NOMO-1 treated with dmso at 0.1 percent for 144 hours (cell line): ENCODE measurements around the gene LRRC8C.

Experiments
- DNase-seq: peaks from one replicate; lab custom pipeline; 2025; ENCODE audit not compliant: unreplicated experiment; lab: John Stamatoyannopoulos, UW

The LRRC8C gene

GRCh38 chr1:89633248-89633799 lies 404 bp downstream of the LRRC8C start:
- no peak for DNase-seq

GRCh38 chr1:89633800-89634625 lies 1.1 kb downstream of the LRRC8C start:
- DNase-seq: no peak

- DNase-seq: no peak
Measured at GRCh38 chr1:89635825-89636815, 3.2 kb downstream of the LRRC8C start.

- DNase-seq: no peak
Measured at GRCh38 chr1:89637496-89637895, 4.6 kb downstream of the LRRC8C start.

GRCh38 chr1:89640440-89640839 lies 7.5 kb downstream of the LRRC8C start:
- no peak for DNase-seq

GRCh38 chr1:89641781-89642180 lies 8.9 kb downstream of the LRRC8C start:
- peak; percentile 37 for DNase-seq

- DNase-seq: no peak
Measured at GRCh38 chr1:89643577-89643976, 10.7 kb downstream of the LRRC8C start.

- DNase-seq: no peak
Measured at GRCh38 chr1:89644119-89644814, 11.3 kb downstream of the LRRC8C start.

- DNase-seq: no peak
Measured at GRCh38 chr1:89646259-89646658, 13.3 kb downstream of the LRRC8C start.

GRCh38 chr1:89649783-89650182 lies 16.9 kb downstream of the LRRC8C start:
- DNase-seq: no peak

GRCh38 chr1:89652373-89652772 lies 19.5 kb downstream of the LRRC8C start:
- DNase-seq: no peak

- DNase-seq: no peak
Measured at GRCh38 chr1:89657886-89658285, 25.0 kb downstream of the LRRC8C start.

- DNase-seq: no peak
Measured at GRCh38 chr1:89659322-89660081, 26.6 kb downstream of the LRRC8C start.

GRCh38 chr1:89660224-89661061 lies 27.5 kb downstream of the LRRC8C start:
- DNase-seq: no peak

GRCh38 chr1:89665941-89666340 lies 33.0 kb downstream of the LRRC8C start:
- DNase-seq: no peak

GRCh38 chr1:89666640-89667039 lies 33.7 kb downstream of the LRRC8C start:
- DNase-seq: no peak

GRCh38 chr1:89667691-89668090 lies 34.8 kb downstream of the LRRC8C start:
- no peak for DNase-seq

- no peak for DNase-seq
Measured at GRCh38 chr1:89668961-89669360, 36.0 kb downstream of the LRRC8C start.

GRCh38 chr1:89669441-89669840 lies 36.5 kb downstream of the LRRC8C start:
- DNase-seq: no peak
